H1 (cell line): Measurements from ENCODE around the gene PRDM2. TPM values are rescaled to one million over a fixed set of nuclear protein-coding genes. Genes with fewer than 3 reads are reported as not detected.

ENCODE experiments used
- CTCF ChIA-PET: fragments of 300-600 bp; sonication (Branson Sonifier 250); formaldehyde crosslinking; loops from one replicate; lab custom pipeline; 2021; ENCODE audit not compliant: partially characterized antibody; lab: Charles Lee
- POLR2A ChIA-PET: fragments of 300-600 bp; sonication (Branson Sonifier 250); formaldehyde crosslinking; loops from one replicate; lab custom pipeline; 2021; ENCODE audit warnings: inconsistent platforms; ENCODE audit not compliant: partially characterized antibody; lab: Charles Lee
- DNase-seq, 2 experiments: peaks; one replicate each; pipeline versions ENCODE4 v3.0.0 to v3.0.0-alpha.2; 2010 to 2022; ENCODE audit warnings: low spot score in 2 of 2, low read depth in 1 of 2, mixed read lengths in 1 of 2
- FAIRE-seq: peaks from 2 replicates; lab custom pipeline; 2011; peaks lifted over from hg19 to GRCh38; lab: Jason Lieb, UNC
- H2AFZ ChIP-seq: 2 replicates; pipeline ENCODE4 v1.8.1; 2012; ENCODE audit warnings: low read length, inconsistent platforms
- H2AK5ac ChIP-seq: 2 replicates; pipeline ENCODE4 v1.6.1; 2013; ENCODE audit warnings: low read depth, low read length
- H2BK120ac ChIP-seq: replicated peaks from 2 replicates; pipeline ENCODE3; 2013; ENCODE audit warnings: low read depth, low read length, inconsistent platforms
- H2BK12ac ChIP-seq: 2 replicates; pipeline ENCODE4 v1.6.1; 2013; ENCODE audit warnings: low read depth, low read length
- H2BK15ac ChIP-seq: 2 replicates; pipeline ENCODE4 v1.6.1; 2013; ENCODE audit warnings: low read length
- H2BK20ac ChIP-seq: 2 replicates; pipeline ENCODE4 v1.6.1; 2013; ENCODE audit warnings: low read length
- H2BK5ac ChIP-seq: 2 replicates; pipeline ENCODE4 v1.6.1; 2013; ENCODE audit warnings: low read depth, low read length
- H3K14ac ChIP-seq: 2 replicates; pipeline ENCODE4 v1.6.1; 2013; ENCODE audit warnings: inconsistent platforms; ENCODE audit not compliant: insufficient read length
- H3K18ac ChIP-seq: 2 replicates; pipeline ENCODE4 v1.6.1; 2013; ENCODE audit warnings: low read length; ENCODE audit errors: extremely low read depth
- H3K23ac ChIP-seq: 2 replicates; pipeline ENCODE4 v1.6.1; 2013; ENCODE audit warnings: inconsistent platforms; ENCODE audit not compliant: insufficient read length
- H3K23me2 ChIP-seq: 2 replicates; pipeline ENCODE4 v1.6.1; 2013; ENCODE audit warnings: low read depth, low read length
- H3K27ac ChIP-seq: 2 replicates; pipeline ENCODE4 v1.6.1; 2011; ENCODE audit warnings: low read depth, low read length, inconsistent platforms
- H3K27me3 ChIP-seq, 4 experiments: replicated peaks in 1 of 4; 1 replicate in 1 of 4; 2 replicates in 3 of 4; pipeline versions ENCODE4 v1.6.1 to v1.8.1; 2011 to 2013; ENCODE audit warnings: low read length in 3 of 4, mild to moderate bottlenecking in 3 of 4, inconsistent platforms in 2 of 4, mixed read lengths in 2 of 4, moderate library complexity in 1 of 4; ENCODE audit not compliant: control insufficient read depth in 3 of 4, insufficient read depth in 3 of 4; ENCODE audit errors: extremely low read depth in 1 of 4
- H3K36me3 ChIP-seq, 4 experiments: 2 replicates each; pipeline versions ENCODE4 v1.6.1 to v1.8.1; 2011 to 2013; ENCODE audit warnings: mild to moderate bottlenecking in 4 of 4, low read length in 3 of 4, moderate library complexity in 2 of 4, control low read depth in 1 of 4, inconsistent platforms in 1 of 4; ENCODE audit not compliant: insufficient read depth in 4 of 4, control insufficient read depth in 2 of 4
- H3K4ac ChIP-seq: replicated peaks from 2 replicates; pipeline ENCODE3; 2013; ENCODE audit warnings: low read length, low read depth, mixed read lengths, inconsistent platforms; ENCODE audit not compliant: insufficient read length
- H3K4me1 ChIP-seq, 4 experiments: replicated peaks in 1 of 4; 1 replicate in 1 of 4; 2 replicates in 3 of 4; pipeline versions ENCODE4 v1.6.1 to v1.8.1; 2011 to 2013; ENCODE audit warnings: low read length in 3 of 4, inconsistent platforms in 2 of 4, mixed read lengths in 1 of 4; ENCODE audit not compliant: insufficient read depth in 4 of 4, control insufficient read depth in 3 of 4
- H3K4me2 ChIP-seq, 2 experiments: 2 replicates each; pipeline versions ENCODE4 v1.6.1 to v1.8.1; 2011 to 2013; ENCODE audit warnings: low read depth in 2 of 2, low read length in 2 of 2, control low read depth in 1 of 2, inconsistent platforms in 1 of 2, mild to moderate bottlenecking in 1 of 2; ENCODE audit not compliant: insufficient read depth in 1 of 2
- H3K4me3 ChIP-seq, 4 experiments: fragments of 200-600, 300-600 bp in 1 of 4; sonication (generic), shearing (Covaris generic), sonication (Bioruptor Twin) in 1 of 4; 2 replicates each; pipeline versions ENCODE4 v1.5.1 to v1.8.1; 2011 to 2016; ENCODE audit warnings: low read length in 4 of 4, low read depth in 3 of 4, control low read depth in 2 of 4, inconsistent platforms in 2 of 4, mild to moderate bottlenecking in 2 of 4, mixed read lengths in 1 of 4, moderate library complexity in 1 of 4; ENCODE audit not compliant: insufficient read depth in 2 of 4; ENCODE audit errors: extremely low read depth in 1 of 4
- H3K56ac ChIP-seq: replicated peaks from 2 replicates; pipeline ENCODE3; 2013; ENCODE audit warnings: low read depth, mild to moderate bottlenecking, mixed read lengths, low read length, inconsistent platforms; ENCODE audit not compliant: insufficient read length
- H3K79me1 ChIP-seq: 2 replicates; pipeline ENCODE4 v1.6.1; 2013; ENCODE audit warnings: low read depth, low read length, control low read depth
- H3K79me2 ChIP-seq, 2 experiments: 2 replicates each; pipeline versions ENCODE4 v1.6.1 to v1.8.1; 2012 to 2013; ENCODE audit warnings: low read length in 2 of 2, mild to moderate bottlenecking in 2 of 2, inconsistent platforms in 1 of 2; ENCODE audit not compliant: insufficient read depth in 2 of 2, control insufficient read depth in 1 of 2
- H3K9ac ChIP-seq, 4 experiments: replicated peaks in 1 of 4; 1 replicate in 1 of 4; 2 replicates in 3 of 4; pipeline versions ENCODE4 v1.6.1 to v1.8.1; 2011 to 2013; ENCODE audit warnings: low read depth in 3 of 4, low read length in 3 of 4, control low read depth in 2 of 4, mild to moderate bottlenecking in 2 of 4, moderate library complexity in 2 of 4, inconsistent platforms in 1 of 4; ENCODE audit errors: extremely low read depth in 1 of 4
- H3K9me3 ChIP-seq, 2 experiments: 2 replicates each; pipeline versions ENCODE4 v1.6.1 to v1.8.1; 2012 to 2013; ENCODE audit warnings: mild to moderate bottlenecking in 2 of 2, moderate library complexity in 2 of 2, control low read depth in 1 of 2, inconsistent platforms in 1 of 2, low read depth in 1 of 2, low read length in 1 of 2, mixed read lengths in 1 of 2; ENCODE audit not compliant: insufficient read depth in 2 of 2
- H4K20me1 ChIP-seq, 2 experiments: replicated peaks in 1 of 2; 2 replicates each; pipeline versions ENCODE3 to v1.8.1; 2011 to 2013; ENCODE audit warnings: inconsistent platforms in 2 of 2, low read length in 2 of 2, mild to moderate bottlenecking in 1 of 2; ENCODE audit not compliant: insufficient read depth in 2 of 2, control insufficient read depth in 1 of 2
- H4K5ac ChIP-seq: 2 replicates; pipeline ENCODE4 v1.6.1; 2013; ENCODE audit warnings: low read length, low read depth, mixed read lengths, inconsistent platforms; ENCODE audit not compliant: insufficient read length
- H4K8ac ChIP-seq: 2 replicates; pipeline ENCODE4 v1.8.0; 2013; ENCODE audit warnings: mild to moderate bottlenecking, moderate library complexity, low read length, inconsistent platforms; ENCODE audit not compliant: insufficient read depth; ENCODE audit errors: extremely low read depth
- H4K91ac ChIP-seq: replicated peaks from 2 replicates; pipeline ENCODE3; 2013; ENCODE audit warnings: low read length, mixed read lengths, inconsistent platforms; ENCODE audit not compliant: insufficient read length
- KDM4A ChIP-seq: IDR thresholded peaks from one replicate; pipeline ENCODE4 v1.7.1; 2012; ENCODE audit warnings: low read depth, mild to moderate bottlenecking, moderate library complexity, low read length, inconsistent platforms; ENCODE audit not compliant: severe bottlenecking
- KDM5A ChIP-seq: fragments of 200-600 bp; IDR thresholded peaks from 2 replicates; pipeline ENCODE4 v1.7.1; 2012; ENCODE audit warnings: mild to moderate bottlenecking, low read length, inconsistent platforms, mixed read lengths
- WGBS, 2 experiments: shearing (Covaris generic) in 1 of 2; methylation state at CpG; one replicate each; pipeline versions ENCODE4 v1.1.6 to v1.1.7; 2013 to 2015; ENCODE audit warnings: low lambda C conversion rate in 2 of 2, mixed read lengths in 2 of 2, inconsistent platforms in 1 of 2, low coverage in 1 of 2, missing lambda C conversion rate in 1 of 2; ENCODE audit not compliant: insufficient replicate concordance in 2 of 2, insufficient coverage in 1 of 2, insufficient read length in 1 of 2; ENCODE audit errors: extremely low coverage in 1 of 2, missing lambda C conversion rate in 1 of 2; 5-methylcytosine and 5-hydroxymethylcytosine counted together
- polyA plus RNA-seq, 7 experiments: library from polyadenylated mRNA; depleted of rRNA in 3 of 7; stranded (reverse) in 5 of 7; unstranded in 2 of 7; fragments of >200 nt in 5 of 7; fragments of 200-250 nt in 2 of 7; gene quantifications; 1 replicate in 5 of 7; 2 replicates in 1 of 7; 4 replicates in 1 of 7; pipeline versions ENCODE4 v1.2.1 to v1.2.3, GENCODE V29; 2011 to 2013; ENCODE audit warnings: missing spikeins in 2 of 7, mixed read lengths in 2 of 7
- total RNA-seq: library from RNA; stranded (reverse); fragmentation: NEBNext Ultra II Directional; extraction: Animal tissue kit (Norgen Biotek cat#: 25700); gene quantifications from 2 replicates; pipeline ENCODE4 v1.2.1, GENCODE V29; 2021

The PRDM2 gene
- total and polyA plus RNA-seq, 2 of the 8 experiments (the other 6 are each of a cell fraction or from before 2014, with no cell fraction given), result 5.8 to 21.2 TPM

DNA sequence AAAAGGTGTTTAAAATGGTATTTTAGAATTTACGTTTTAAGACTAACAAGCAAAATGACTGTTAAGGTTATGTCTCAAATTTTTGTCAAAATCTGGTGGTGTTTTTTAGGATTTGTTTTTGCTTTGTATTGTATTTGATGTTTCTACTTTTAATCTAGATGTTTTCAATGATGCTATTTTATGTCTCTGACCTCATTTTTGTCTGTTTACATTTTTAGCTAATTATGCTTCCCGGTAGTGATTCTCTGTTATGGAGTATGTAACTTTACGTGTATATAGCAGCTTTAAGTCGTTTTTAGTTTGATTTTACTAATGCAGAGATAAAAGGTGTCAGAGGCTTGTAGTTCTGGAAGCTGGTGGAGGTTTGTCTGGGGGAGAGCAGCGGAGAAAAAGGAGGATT is 71.8 kb downstream of the PRDM2 start:
- DNase-seq (no peak), FAIRE-seq (no peak)
- no peak overlapping the region for H3K4me3 ChIP-seq
- H3K23me2 ChIP-seq, result no peaks in the 10 kb centered on the region
- no peak overlapping the region for H3K18ac ChIP-seq
- no peak overlapping the region for H4K91ac ChIP-seq
- H2BK120ac ChIP-seq, result no peak overlapping the region
- no peak overlapping the region for H4K8ac ChIP-seq
- no peak for TF ChIP-seq KDM5A
- no peak for TF ChIP-seq KDM4A
- no peak overlapping the region for H3K23ac ChIP-seq
- H3K4me2 ChIP-seq, result no peak overlapping the region
- no peak overlapping the region for H3K9ac ChIP-seq
- no peak overlapping the region for H3K27ac ChIP-seq
- H2BK15ac ChIP-seq, result no peak overlapping the region
- ChIA-PET POLR2A (no interaction called here), CTCF (interaction anchor here (1.4 kb wide), 1 partner anchor 33 kb away, joined by 3 read pairs; no protein-coding TSS in a partner anchor)
- H3K27me3 ChIP-seq, result no peaks in the 10 kb centered on the region
- peaks cover 0 to 2% (median 0%) of the 10 kb centered on the region in 4 experiments; a peak in 3 of 8 replicates for H3K36me3 ChIP-seq
- H3K56ac ChIP-seq, result no peak overlapping the region
- no peak overlapping the region for H4K5ac ChIP-seq
- H3K79me1 ChIP-seq, result no peaks in the 10 kb centered on the region; the same call in 1 of the 2 replicates
- H2AK5ac ChIP-seq, result no peak overlapping the region
- WGBS, 2 experiments, result 89% methylated on average over 5 of the region's 5 CpGs; no CpG with 5 or more reads in 1 of the 2 experiments
- H3K9me3 ChIP-seq, result no peaks in the 10 kb centered on the region
- H4K20me1 ChIP-seq, result peaks cover 0 to 5% of the 10 kb centered on the region in 2 experiments
- no peaks in the 10 kb centered on the region for H3K4me1 ChIP-seq
- no peak overlapping the region for H2AFZ ChIP-seq
- no peak overlapping the region for H2BK5ac ChIP-seq
- 0 out of 4 replicates have a peak, but pooled peaks cover 0 to 8% of the 10 kb centered on the region in 2 experiments for H3K79me2 ChIP-seq
- H3K14ac ChIP-seq, result no peak overlapping the region
- H2BK20ac ChIP-seq, result no peak overlapping the region
- no peak overlapping the region for H3K4ac ChIP-seq
- no peak overlapping the region for H2BK12ac ChIP-seq
